ENCODE data around the gene COL18A1.
"Not testable (repeated sequence)": the region's sequence is repeated elsewhere in the genome, so short reads cannot be mapped to it uniquely, and the experiment has no call there.

The COL18A1 gene

DNA sequence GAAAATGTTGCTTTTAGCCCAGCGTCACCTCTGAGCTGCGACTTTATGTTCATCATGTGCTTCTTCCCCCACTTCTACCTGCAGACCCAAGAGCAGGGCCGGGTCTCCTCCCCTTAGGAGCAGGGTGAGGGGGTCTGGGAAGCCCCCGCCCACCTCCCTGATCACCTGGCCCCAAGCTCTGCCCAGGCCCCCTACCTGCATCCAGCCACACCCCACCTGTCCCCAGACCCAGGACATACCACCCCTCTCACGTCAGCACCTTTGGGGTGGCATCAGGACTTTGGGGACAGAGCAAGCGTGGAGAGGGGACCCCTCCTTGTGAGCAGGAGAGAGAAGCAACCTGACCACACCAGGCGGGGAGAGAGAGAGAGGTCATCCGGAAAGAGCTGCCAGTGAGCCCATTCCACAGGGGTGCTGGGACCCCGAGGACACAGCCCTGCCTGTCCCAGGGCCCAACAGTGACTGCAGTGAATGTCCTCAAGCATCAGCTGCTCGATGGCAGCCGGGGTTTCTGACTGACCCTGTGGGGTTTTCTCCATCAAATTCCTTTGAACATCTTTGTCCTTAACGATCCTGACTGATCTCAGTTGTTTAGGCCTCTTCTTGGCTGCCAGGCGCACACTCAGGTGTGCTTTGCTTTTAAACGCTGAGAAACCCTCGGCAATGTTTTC lies 42.8 kb upstream of the COL18A1 start:
- Histone ChIP-seq H3K4me1 (ENCODE audit: control insufficient read depth, insufficient read depth, low read length) (peaks cover 35% of the 10 kb centered on the region), H3K4me3 (ENCODE audit: low read length) (no peak overlapping the region), H3K9me3 (ENCODE audit: control insufficient read depth, low read length) (no peaks in the 10 kb centered on the region), H3K36me3 (ENCODE audit: control insufficient read depth, insufficient read depth, low read length, severe bottlenecking) (no peaks in the 10 kb centered on the region), H3K27me3 (replicated peaks; ENCODE audit: control insufficient read depth, insufficient read depth, low read length) (no peaks in the 10 kb centered on the region), H3K9ac (ENCODE audit: low read length) (no peak overlapping the region)
- no peak for DNase-seq (ENCODE audit: low read depth)

DNA sequence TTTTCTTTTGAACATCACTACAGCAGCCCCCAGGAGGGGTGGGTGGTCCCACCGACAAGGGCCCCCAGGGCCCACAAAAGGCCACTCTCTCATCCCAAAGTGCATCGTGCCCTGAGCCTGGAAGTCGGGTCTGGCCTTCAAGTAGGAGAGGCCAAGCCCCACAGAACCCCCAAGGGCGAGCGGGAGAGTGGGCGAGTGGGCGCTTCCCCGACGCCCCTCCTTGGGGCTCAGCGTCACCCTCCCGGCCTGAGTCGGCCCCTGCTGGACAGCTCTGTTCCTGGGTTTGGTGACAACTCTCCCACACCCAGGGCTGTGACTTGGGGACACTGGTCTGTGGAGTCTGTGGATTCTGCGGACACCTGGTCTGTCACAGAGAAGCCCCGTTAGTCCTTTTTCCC lies 42.2 kb upstream of the COL18A1 start:
- DNase-seq (ENCODE audit: low read depth) = no peak
- Histone ChIP-seq H3K9me3 (ENCODE audit: control insufficient read depth, low read length) (no peaks in the 10 kb centered on the region), H3K4me1 (ENCODE audit: control insufficient read depth, insufficient read depth, low read length) (peaks cover 35% of the 10 kb centered on the region), H3K27me3 (replicated peaks; ENCODE audit: control insufficient read depth, insufficient read depth, low read length) (no peaks in the 10 kb centered on the region), H3K36me3 (ENCODE audit: control insufficient read depth, insufficient read depth, low read length, severe bottlenecking) (no peaks in the 10 kb centered on the region), H3K9ac (ENCODE audit: low read length) (no peak overlapping the region), H3K4me3 (ENCODE audit: low read length) (no peak overlapping the region)

DNA sequence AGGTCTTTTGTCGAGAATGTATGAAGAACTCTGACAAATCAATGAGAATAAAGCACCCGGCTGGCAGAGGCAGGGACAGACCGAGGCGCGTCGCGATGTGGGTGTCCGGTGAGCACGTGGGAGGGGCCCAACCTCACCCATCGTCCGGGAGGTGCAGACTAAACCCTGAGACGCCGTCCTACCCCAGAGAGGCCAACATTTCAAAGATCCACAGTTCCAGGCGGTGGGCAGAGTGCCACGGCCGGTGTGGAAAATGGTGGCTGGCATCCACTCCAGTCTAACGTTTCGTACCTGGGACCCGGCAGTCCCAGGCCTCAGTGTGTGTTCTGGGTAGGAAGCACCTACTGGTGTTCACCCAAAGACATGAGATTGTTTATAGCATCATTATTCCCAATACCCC lies 41.7 kb upstream of the COL18A1 start:
- not testable (repeated sequence) for H3K9me3 ChIP-seq (ENCODE audit: control insufficient read depth, low read length); DNase-seq (ENCODE audit: low read depth); H3K27me3 ChIP-seq (replicated peaks; ENCODE audit: control insufficient read depth, insufficient read depth, low read length); H3K36me3 ChIP-seq (ENCODE audit: control insufficient read depth, insufficient read depth, low read length, severe bottlenecking); H3K9ac ChIP-seq (ENCODE audit: low read length); H3K4me3 ChIP-seq (ENCODE audit: low read length)
- peaks cover 38% of the 10 kb centered on the region for H3K4me1 ChIP-seq (ENCODE audit: control insufficient read depth, insufficient read depth, low read length)

DNA sequence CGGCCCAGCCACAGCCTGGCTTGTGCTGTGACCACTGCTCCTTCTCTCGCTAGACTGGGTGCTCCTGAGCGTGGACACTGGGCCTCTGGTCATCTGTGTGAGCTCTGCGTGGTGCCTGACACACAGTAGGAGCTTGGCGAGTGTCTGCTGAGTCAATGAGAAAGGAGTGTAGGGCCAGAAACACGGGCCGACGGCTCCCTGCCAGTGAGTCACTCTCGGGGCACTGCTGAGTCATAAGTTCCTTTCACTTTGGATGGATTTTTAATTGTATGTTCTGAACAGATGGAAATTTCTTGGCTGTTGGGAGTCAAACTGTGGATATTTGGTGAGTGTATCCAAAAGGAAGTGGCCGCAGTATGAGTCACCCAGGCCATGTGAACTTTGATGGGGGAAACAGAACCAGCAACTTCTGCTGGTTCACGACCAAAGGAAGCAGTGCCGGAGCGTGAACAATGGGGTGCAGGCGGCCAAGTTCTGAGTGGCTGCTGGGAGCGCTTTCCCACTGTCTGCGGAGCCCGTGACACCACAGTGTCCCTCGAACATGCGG lies 41.0 kb upstream of the COL18A1 start:
- peak; percentile 97 for DNase-seq (ENCODE audit: low read depth)
- no peaks in the 10 kb centered on the region for H3K27me3 ChIP-seq (replicated peaks; ENCODE audit: control insufficient read depth, insufficient read depth, low read length)
- peak overlapping the region; percentile 85 for H3K9ac ChIP-seq (ENCODE audit: low read length)
- no peaks in the 10 kb centered on the region for H3K9me3 ChIP-seq (ENCODE audit: control insufficient read depth, low read length)
- H3K4me3 ChIP-seq (ENCODE audit: low read length) = peak overlapping the region; percentile 38
- peaks cover 38% of the 10 kb centered on the region for H3K4me1 ChIP-seq (ENCODE audit: control insufficient read depth, insufficient read depth, low read length)
- H3K36me3 ChIP-seq (ENCODE audit: control insufficient read depth, insufficient read depth, low read length, severe bottlenecking) = no peaks in the 10 kb centered on the region

DNA sequence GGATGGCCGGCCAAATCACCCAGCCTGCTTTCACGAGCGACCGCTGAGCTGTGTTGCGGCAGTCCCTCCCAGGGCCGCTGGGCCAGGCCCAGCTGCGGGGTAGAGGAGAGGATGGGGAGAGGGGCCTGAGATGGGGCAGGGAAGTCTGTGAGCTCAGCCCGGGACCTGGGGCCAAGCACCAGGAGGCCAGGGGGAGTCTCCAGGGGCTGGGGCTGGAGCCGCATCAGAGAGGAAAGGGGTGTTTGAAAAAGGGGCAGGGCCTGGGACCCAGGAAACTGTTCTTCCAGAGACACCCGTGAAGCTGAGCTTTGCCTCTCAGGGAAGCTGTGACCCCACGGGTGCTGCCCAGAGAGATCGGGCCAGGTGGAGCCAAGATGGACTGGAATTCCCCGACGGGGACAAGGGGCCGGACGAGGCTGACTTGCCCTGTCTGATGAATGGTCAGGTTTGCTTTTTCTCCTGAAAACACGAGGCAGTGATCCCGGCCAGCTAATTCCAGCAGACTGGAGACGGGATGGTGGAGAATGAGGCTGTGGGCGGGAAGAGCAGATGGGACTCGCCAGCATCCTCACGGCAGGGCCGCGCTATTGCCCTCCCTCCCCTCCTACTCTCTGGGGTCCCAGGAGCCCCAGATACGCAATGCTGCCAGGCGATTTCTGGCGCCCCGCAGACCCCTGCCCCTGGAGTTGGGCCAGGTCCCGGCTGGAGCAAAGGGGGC lies 40.3 kb upstream of the COL18A1 start:
- H3K4me1 ChIP-seq (ENCODE audit: control insufficient read depth, insufficient read depth, low read length) = peaks cover 38% of the 10 kb centered on the region
- peak overlapping the region; percentile 38 for H3K4me3 ChIP-seq (ENCODE audit: low read length)
- H3K36me3 ChIP-seq (ENCODE audit: control insufficient read depth, insufficient read depth, low read length, severe bottlenecking) = no peaks in the 10 kb centered on the region
- no peak for DNase-seq (ENCODE audit: low read depth)
- no peaks in the 10 kb centered on the region for H3K27me3 ChIP-seq (replicated peaks; ENCODE audit: control insufficient read depth, insufficient read depth, low read length)
- no peaks in the 10 kb centered on the region for H3K9me3 ChIP-seq (ENCODE audit: control insufficient read depth, low read length)
- H3K9ac ChIP-seq (ENCODE audit: low read length) = peak overlapping the region; percentile 85

DNA sequence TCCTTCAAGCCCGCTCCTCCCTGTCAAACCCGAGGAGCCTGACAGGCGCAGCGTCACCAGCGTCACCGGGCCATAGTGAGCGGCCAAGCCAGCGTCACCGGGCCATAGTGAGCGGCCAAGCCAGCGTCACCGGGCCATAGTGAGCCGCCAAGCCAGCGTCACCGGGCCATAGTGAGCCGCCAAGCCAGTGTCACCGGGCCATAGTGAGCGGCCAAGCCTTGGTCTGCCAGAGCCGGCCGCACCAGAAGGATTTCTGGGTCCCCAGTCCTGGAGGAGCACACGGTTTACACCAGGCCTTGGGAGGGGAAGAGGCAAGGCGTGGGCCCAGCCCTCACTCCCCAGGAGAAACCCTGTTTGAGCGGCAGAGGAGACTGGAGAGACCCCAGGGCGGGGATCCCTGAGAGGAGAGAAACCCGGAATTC lies 39.8 kb upstream of the COL18A1 start:
- Histone ChIP-seq H3K4me3 (ENCODE audit: low read length) (no peak overlapping the region), H3K4me1 (ENCODE audit: control insufficient read depth, insufficient read depth, low read length) (peaks cover 38% of the 10 kb centered on the region), H3K9ac (ENCODE audit: low read length) (peak overlapping the region; percentile 85), H3K9me3 (ENCODE audit: control insufficient read depth, low read length) (no peaks in the 10 kb centered on the region), H3K27me3 (replicated peaks; ENCODE audit: control insufficient read depth, insufficient read depth, low read length) (no peaks in the 10 kb centered on the region), H3K36me3 (ENCODE audit: control insufficient read depth, insufficient read depth, low read length, severe bottlenecking) (no peaks in the 10 kb centered on the region)
- no peak for DNase-seq (ENCODE audit: low read depth)

DNA sequence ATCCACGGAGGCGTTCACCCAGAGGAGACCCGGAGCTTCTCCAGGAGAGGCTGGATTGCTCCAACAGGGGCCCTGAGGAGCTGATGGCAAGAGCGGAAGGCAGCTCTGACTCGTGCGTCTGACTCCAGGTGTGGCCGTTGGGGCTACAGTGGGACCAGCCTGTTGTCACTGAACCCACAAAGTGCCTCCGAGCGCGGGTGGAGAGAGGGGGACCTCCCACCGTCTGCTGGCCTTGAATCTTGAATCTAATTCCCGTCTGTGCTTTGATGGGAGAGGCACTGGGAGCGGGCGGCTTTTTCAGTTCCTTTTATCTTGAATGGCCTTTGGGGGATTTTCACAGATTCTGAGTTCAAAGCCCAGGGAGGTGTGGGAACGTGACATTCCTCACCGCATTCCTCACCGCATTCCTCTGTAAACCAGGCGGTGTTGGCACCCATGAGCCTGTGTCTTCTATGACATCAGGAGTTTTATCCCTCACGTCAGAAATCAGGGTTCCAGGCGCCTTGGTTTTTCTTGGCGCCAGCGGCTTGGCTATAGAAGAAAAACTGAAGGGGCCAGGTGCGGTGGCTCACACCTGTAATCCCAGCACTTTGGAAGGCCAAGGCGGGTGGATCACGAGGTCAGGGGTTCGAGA lies 39.2 kb upstream of the COL18A1 start:
- DNase-seq (ENCODE audit: low read depth) = no peak
- no peaks in the 10 kb centered on the region for H3K27me3 ChIP-seq (replicated peaks; ENCODE audit: control insufficient read depth, insufficient read depth, low read length)
- peak overlapping the region; percentile 85 for H3K9ac ChIP-seq (ENCODE audit: low read length)
- H3K4me3 ChIP-seq (ENCODE audit: low read length) = no peak overlapping the region
- H3K36me3 ChIP-seq (ENCODE audit: control insufficient read depth, insufficient read depth, low read length, severe bottlenecking) = no peaks in the 10 kb centered on the region
- no peaks in the 10 kb centered on the region for H3K9me3 ChIP-seq (ENCODE audit: control insufficient read depth, low read length)
- peaks cover 38% of the 10 kb centered on the region for H3K4me1 ChIP-seq (ENCODE audit: control insufficient read depth, insufficient read depth, low read length)

DNA sequence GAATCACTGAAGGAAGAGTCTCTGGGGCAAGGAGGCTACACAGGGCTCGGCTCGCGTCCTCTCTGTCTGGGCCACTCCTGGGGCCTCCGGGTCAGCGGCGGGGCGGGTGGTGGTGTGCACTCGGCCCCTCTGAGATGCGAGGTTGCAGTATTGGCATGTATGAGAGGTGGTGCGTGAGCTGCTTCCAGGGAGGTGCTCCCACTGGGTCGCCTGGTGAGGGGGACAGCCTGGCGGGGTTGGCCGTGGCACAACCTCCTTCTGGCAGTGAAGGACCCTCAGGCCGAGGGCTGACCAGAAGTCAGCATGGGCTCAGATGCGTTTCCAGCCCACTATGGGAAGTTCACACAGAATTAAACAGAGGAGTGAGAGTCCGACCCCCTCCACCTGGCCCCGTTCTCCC lies 38.5 kb upstream of the COL18A1 start:
- H3K9me3 ChIP-seq (ENCODE audit: control insufficient read depth, low read length) = no peaks in the 10 kb centered on the region
- H3K4me3 ChIP-seq (ENCODE audit: low read length) = no peak overlapping the region
- H3K4me1 ChIP-seq (ENCODE audit: control insufficient read depth, insufficient read depth, low read length) = peaks cover 38% of the 10 kb centered on the region
- no peaks in the 10 kb centered on the region for H3K36me3 ChIP-seq (ENCODE audit: control insufficient read depth, insufficient read depth, low read length, severe bottlenecking)
- no peak for DNase-seq (ENCODE audit: low read depth)
- H3K27me3 ChIP-seq (replicated peaks; ENCODE audit: control insufficient read depth, insufficient read depth, low read length) = no peaks in the 10 kb centered on the region
- H3K9ac ChIP-seq (ENCODE audit: low read length) = peak overlapping the region; percentile 14

DNA sequence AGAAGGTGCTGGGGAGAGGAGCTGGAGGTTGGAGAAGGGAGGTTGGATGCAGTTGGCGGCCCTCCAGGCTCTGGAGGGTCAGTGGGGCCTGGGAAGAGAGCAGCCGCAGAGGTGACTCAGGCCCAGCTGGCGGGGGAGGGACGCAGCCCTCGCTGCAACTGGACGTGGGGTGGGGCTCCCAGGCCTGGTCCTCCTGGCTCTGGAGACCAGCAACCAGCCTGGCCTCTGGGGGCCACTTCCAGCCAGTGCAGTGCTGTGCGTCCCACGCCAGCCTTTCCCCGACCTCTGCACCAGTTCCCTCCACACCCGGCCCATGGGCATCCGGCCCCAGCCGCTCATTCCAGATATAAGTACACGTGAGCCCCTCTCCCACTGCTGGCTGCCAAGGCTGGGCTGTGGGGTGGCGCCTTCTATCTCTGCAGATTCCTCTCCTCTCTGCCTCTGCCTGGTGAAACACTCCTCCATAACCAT lies 38.0 kb upstream of the COL18A1 start:
- no peaks in the 10 kb centered on the region for H3K9me3 ChIP-seq (ENCODE audit: control insufficient read depth, low read length)
- H3K4me3 ChIP-seq (ENCODE audit: low read length) = no peak overlapping the region
- peak overlapping the region; percentile 68 for H3K9ac ChIP-seq (ENCODE audit: low read length)
- no peaks in the 10 kb centered on the region for H3K36me3 ChIP-seq (ENCODE audit: control insufficient read depth, insufficient read depth, low read length, severe bottlenecking)
- DNase-seq (ENCODE audit: low read depth) = peak; percentile 67
- peaks cover 38% of the 10 kb centered on the region for H3K4me1 ChIP-seq (ENCODE audit: control insufficient read depth, insufficient read depth, low read length)
- H3K27me3 ChIP-seq (replicated peaks; ENCODE audit: control insufficient read depth, insufficient read depth, low read length) = no peaks in the 10 kb centered on the region

DNA sequence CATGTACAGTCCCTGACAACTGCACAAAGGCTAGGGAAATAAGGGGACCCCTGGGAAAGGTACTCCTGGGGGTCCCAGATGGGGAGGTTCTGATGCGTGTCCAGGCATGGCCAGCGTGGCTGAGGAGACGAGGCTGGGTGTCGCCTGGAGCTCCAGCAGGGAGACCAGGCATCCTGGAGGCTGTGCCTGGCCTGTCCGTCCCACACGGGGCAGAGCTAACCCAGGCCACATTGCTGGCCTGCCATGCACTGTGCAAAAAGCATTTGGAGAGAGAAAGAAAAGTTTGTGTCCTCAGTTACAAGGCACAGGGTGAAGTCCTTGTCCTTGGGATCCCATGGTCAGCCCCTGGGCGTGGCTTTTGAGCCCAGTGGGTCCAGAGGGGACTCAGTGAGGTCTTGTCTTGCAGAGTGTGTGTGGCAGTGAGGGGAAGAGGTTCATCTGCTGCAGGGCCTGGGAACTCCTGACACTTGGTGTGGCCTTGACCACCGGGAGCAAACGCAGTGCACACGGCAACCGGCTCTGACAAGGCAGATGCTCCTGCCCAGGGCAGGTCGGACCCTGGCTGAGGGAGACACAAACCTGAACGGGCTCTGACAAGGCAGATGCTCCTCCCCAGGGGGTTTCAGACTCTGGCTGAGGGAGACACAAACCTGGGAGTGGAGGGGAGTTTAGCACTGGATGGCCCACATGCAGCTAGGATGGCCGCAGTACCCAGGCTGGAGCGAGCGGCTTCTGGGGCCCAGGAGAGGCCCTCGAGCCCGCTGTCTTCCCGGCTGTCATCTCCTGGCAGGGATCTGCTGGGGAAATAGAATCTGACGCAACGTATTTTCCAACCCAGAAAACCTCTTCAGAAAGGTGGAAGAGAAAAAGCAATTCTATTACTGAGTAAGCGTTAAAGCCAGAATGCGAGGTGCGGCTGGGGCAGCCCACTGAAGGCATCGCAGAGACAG lies 37.3 kb upstream of the COL18A1 start:
- H3K27me3 ChIP-seq (replicated peaks; ENCODE audit: control insufficient read depth, insufficient read depth, low read length) = no peaks in the 10 kb centered on the region

More for the DNA sequence above, 37.3 kb upstream of the COL18A1 start:
- Histone ChIP-seq H3K9me3 (ENCODE audit: control insufficient read depth, low read length) (no peaks in the 10 kb centered on the region), H3K4me3 (ENCODE audit: low read length) (no peak overlapping the region), H3K9ac (ENCODE audit: low read length) (peak overlapping the region; percentile 68), H3K36me3 (ENCODE audit: control insufficient read depth, insufficient read depth, low read length, severe bottlenecking) (no peaks in the 10 kb centered on the region), H3K4me1 (ENCODE audit: control insufficient read depth, insufficient read depth, low read length) (peaks cover 38% of the 10 kb centered on the region)
- no peak for DNase-seq (ENCODE audit: low read depth)

Measured in adipocyte (in vitro differentiated cells).